GM12878 (cell line): Measurements from ENCODE around the gene SEMA5B. TPM values are rescaled to one million over a fixed set of nuclear protein-coding genes. Genes with fewer than 3 reads are reported as not detected.
A peak's percentile ranks its signal among the peaks of the same experiment; 100 is the strongest.

Experiments used
- ATAC-seq: fragments of 200-7000 bp; cut with Tn5 transposase; 3 replicates; pipeline ENCODE4 v1.9.1; 2020; ENCODE audit warnings: mild to moderate bottlenecking, moderate library complexity
- BruUV-seq: library from RNA; stranded (reverse); fragments of 400-500 nt; replicated peaks from 2 replicates; lab custom pipeline; 2021; lab: Mats Ljungman, UMichigan
- CTCF ChIA-PET: fragments of 300-600 bp; sonication (Branson Sonifier 250); formaldehyde crosslinking; extraction: SDS; loops from one replicate; lab custom pipeline; 2021; ENCODE audit warnings: inconsistent platforms; lab: Yijun Ruan, JAX
- POLR2A ChIA-PET: fragments of 350-600 bp; formaldehyde crosslinking; extraction: SDS; loops from one replicate; lab custom pipeline; 2021; ENCODE audit warnings: inconsistent platforms; lab: Charles Lee
- RAD21 ChIA-PET: fragments of 300-600 bp; sonication (Branson Sonifier 250); formaldehyde crosslinking; loops from one replicate; lab custom pipeline; 2023; ENCODE audit warnings: antibody characterized with exemption; ENCODE audit not compliant: unreplicated experiment; lab: Charles Lee
- SMC1A ChIA-PET: fragments of 300-600 bp; sonication (Branson Sonifier 250); formaldehyde crosslinking; loops from one replicate; lab custom pipeline; 2023; ENCODE audit not compliant: unreplicated experiment, uncharacterized antibody; lab: Charles Lee
- DNase-seq: peaks from one replicate; pipeline ENCODE4 v3.0.0-alpha.2; 2011; ENCODE audit warnings: low read depth, low spot score
- FAIRE-seq: peaks from 3 replicates; lab custom pipeline; 2011; peaks lifted over from hg19 to GRCh38; lab: Jason Lieb, UNC
- H2AFZ ChIP-seq: 2 replicates; pipeline ENCODE4 v1.6.0; 2011; ENCODE audit warnings: low read depth, low read length, control low read depth; ENCODE audit not compliant: control insufficient read depth
- H3K27ac ChIP-seq: 2 replicates; pipeline ENCODE4 v1.5.1; 2011; ENCODE audit warnings: control low read depth; ENCODE audit not compliant: control insufficient read depth, insufficient read depth
- H3K27me3 ChIP-seq, 2 experiments: replicated peaks in 1 of 2; 2 replicates each; pipeline versions ENCODE4 v1.6.0 to v1.6.1; 2011; ENCODE audit warnings: low read length in 1 of 2; ENCODE audit not compliant: control insufficient read depth in 2 of 2, insufficient read depth in 2 of 2
- H3K36me3 ChIP-seq, 2 experiments: 2 replicates each; pipeline ENCODE4 v1.5.1; 2011; ENCODE audit warnings: low read length in 1 of 2; ENCODE audit not compliant: control insufficient read depth in 2 of 2, insufficient read depth in 2 of 2
- H3K4me1 ChIP-seq: 2 replicates; pipeline ENCODE4 v1.6.1; 2011; ENCODE audit warnings: mild to moderate bottlenecking, low read length, moderate library complexity, mixed read lengths; ENCODE audit not compliant: control insufficient read depth, insufficient read depth
- H3K4me2 ChIP-seq: 2 replicates; pipeline ENCODE4 v1.6.0; 2011; ENCODE audit warnings: control low read depth; ENCODE audit not compliant: control insufficient read depth, insufficient read depth
- H3K4me3 ChIP-seq: fragments of 200-600 bp; sonication (generic); 2 replicates; pipeline ENCODE4 v1.5.1; 2016
- H3K79me2 ChIP-seq: 2 replicates; pipeline ENCODE4 v1.6.0; 2011; ENCODE audit warnings: low read length; ENCODE audit not compliant: control insufficient read depth, insufficient read depth
- H3K9ac ChIP-seq: 2 replicates; pipeline ENCODE4 v1.8.0; 2011; ENCODE audit warnings: low read length, control low read depth, mixed read lengths; ENCODE audit not compliant: control insufficient read depth, insufficient read depth
- H3K9me3 ChIP-seq: replicated peaks from 3 replicates; pipeline ENCODE4 v1.5.1; 2011; ENCODE audit warnings: mild to moderate bottlenecking, low read length; ENCODE audit not compliant: control insufficient read depth, insufficient read depth
- H4K20me1 ChIP-seq: 2 replicates; pipeline ENCODE4 v1.6.0; 2011; ENCODE audit not compliant: control insufficient read depth, insufficient read depth
- CREB1 ChIP-seq: IDR thresholded peaks from 2 replicates; pipeline ENCODE4 v1.6.1; 2012; ENCODE audit warnings: low read depth, mild to moderate bottlenecking, inconsistent platforms
- EED ChIP-seq: sonication (generic); IDR thresholded peaks from 2 replicates; pipeline ENCODE4 v1.6.1; 2016; ENCODE audit warnings: antibody characterized with exemption, low read depth
- EGR1 ChIP-seq, 2 experiments: IDR thresholded peaks; 1 replicate in 1 of 2; 2 replicates in 1 of 2; pipeline ENCODE4 v1.6.1; 2011 to 2012; ENCODE audit warnings: low read depth in 2 of 2, low read length in 2 of 2, borderline replicate concordance in 1 of 2, mild to moderate bottlenecking in 1 of 2, moderate library complexity in 1 of 2
- FOS ChIP-seq: IDR thresholded peaks from 3 replicates; pipeline ENCODE4 v1.6.1; 2011; ENCODE audit warnings: borderline replicate concordance; ENCODE audit not compliant: insufficient read length; ENCODE audit errors: extremely low read depth
- KAT2A ChIP-seq: conservative IDR thresholded peaks from 2 replicates; pipeline ENCODE4 v1.6.1; 2011; ENCODE audit warnings: low read depth, low read length; ENCODE audit not compliant: control insufficient read depth
- MTA3 ChIP-seq: IDR thresholded peaks from 2 replicates; pipeline ENCODE4 v1.6.1; 2012; ENCODE audit warnings: low read length, inconsistent platforms, borderline replicate concordance
- NR2C2 ChIP-seq: IDR thresholded peaks from 2 replicates; pipeline ENCODE4 v1.6.1; 2011; ENCODE audit warnings: borderline replicate concordance, low read depth; ENCODE audit not compliant: control insufficient read depth, insufficient read length
- RCOR1 ChIP-seq: conservative IDR thresholded peaks from 2 replicates; pipeline ENCODE4 v1.6.1; 2012; ENCODE audit warnings: low read depth, low read length, improper control_type of control experiment
- SPI1 ChIP-seq: IDR thresholded peaks from 2 replicates; pipeline ENCODE4 v1.6.1; 2011; ENCODE audit warnings: low read depth, mild to moderate bottlenecking, low read length, moderate library complexity, borderline replicate concordance; ENCODE audit not compliant: insufficient read depth
- TCF3 ChIP-seq: IDR thresholded peaks from 2 replicates; pipeline ENCODE4 v1.6.1; 2012; ENCODE audit warnings: low read depth, mild to moderate bottlenecking, low read length, borderline replicate concordance; ENCODE audit not compliant: insufficient read depth
- WGBS: methylation state at CpG from one replicate; pipeline ENCODE4 v1.1.6; 2016; ENCODE audit warnings: low lambda C conversion rate; ENCODE audit not compliant: insufficient replicate concordance, insufficient coverage; ENCODE audit errors: missing lambda C conversion rate; 5-methylcytosine and 5-hydroxymethylcytosine counted together
- in situ Hi-C: fragments of 300-500 bp; cut with MboI; formaldehyde crosslinking; loops from 9 replicates; pipeline ENCODE4 v1.14.3; 2018; ENCODE audit warnings: mixed read lengths
- intact Hi-C: fragments of 100-400 bp; cut with micrococcal nuclease; formaldehyde crosslinking; loops from one replicate; pipeline ENCODE4 v1.14.2; 2022; ENCODE audit not compliant: unreplicated experiment
- polyA plus RNA-seq, 11 experiments: library from polyadenylated mRNA; depleted of rRNA in 4 of 11; unstranded in 6 of 11; stranded (reverse) in 5 of 11; fragments of >200 nt; fragmentation: Nextera tagmentation in 4 of 11; fragmentation: Illumina TruSeq in 1 of 11; extraction: Ambion mirVana in 4 of 11; extraction: Trizol in 1 of 11; gene quantifications; 1 replicate in 1 of 11; 2 replicates in 10 of 11; pipeline versions ENCODE4 v1.2.1 to v1.2.3, GENCODE V29; 2011 to 2016; ENCODE audit warnings: inconsistent platforms in 2 of 11, missing spikeins in 2 of 11, low read depth in 1 of 11
- total RNA-seq, 4 experiments: library from RNA; depleted of rRNA in 3 of 4; stranded (reverse); fragments of >200 nt in 3 of 4; fragmentation: Illumina TruSeq in 1 of 4; extraction: Trizol in 1 of 4; gene quantifications; 2 replicates each; pipeline versions ENCODE4 v1.2.1 to v1.2.3, GENCODE V29; 2013 to 2021

Gene SEMA5B
- total and polyA plus RNA-seq, 10 of the 15 experiments (the other 5 are each of a cell fraction or from before 2014, with no cell fraction given), result 0.05 TPM; not detected in 9

DNA sequence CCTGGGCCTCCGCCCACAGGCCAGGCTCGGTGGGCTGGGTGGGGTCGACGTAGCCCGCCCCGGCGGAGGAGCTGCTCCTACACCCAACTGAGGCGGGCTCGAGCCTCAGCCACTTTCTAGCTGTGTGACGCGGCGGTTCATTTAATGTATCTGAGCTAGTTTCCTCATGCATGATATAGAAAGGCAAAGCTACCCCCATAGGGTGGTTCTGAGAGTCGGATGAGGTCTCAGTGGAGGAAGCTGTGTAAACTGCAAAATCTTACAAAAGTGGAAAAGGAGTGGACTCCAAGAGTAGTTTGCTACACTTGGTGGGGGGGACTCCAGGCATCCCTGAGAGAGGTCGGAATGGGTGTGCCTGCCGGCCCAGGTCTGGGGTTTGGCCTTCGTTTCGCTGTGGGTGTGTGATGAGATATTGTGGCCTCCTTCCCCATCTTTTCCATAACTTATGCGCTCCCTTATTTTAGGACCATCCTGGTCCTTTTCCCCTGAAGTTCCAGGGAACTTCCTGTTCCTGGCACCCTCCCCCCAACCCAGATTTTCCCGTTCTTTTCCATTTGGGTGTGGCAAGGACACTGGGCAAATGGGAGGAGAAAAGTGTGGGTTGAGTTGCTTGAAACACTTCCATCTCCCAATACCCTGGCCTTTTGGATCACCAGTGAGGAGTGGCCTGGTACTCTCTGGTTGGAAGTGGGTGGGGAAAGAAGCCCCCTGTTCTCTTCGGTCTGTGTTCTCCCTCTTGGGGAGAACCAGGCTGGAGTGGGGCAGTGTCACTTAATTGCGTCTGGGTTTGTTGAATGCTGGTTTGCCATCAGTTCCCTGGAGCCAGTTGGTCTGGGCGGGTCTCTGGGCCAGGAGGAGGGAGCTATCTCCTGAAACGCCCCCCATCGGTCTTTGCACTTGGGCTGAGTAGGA is 40.4 kb upstream of the SEMA5B start:
- 38% methylated on average over 24 of the region's 24 CpGs for WGBS
- Histone ChIP-seq H3K79me2 (peaks cover 40% of the 10 kb centered on the region), H4K20me1 (peaks cover 1% of the 10 kb centered on the region; the same call in 1 of the 2 replicates), H3K27me3 (no peaks in the 10 kb centered on the region; a peak in 1 of 4 replicates), H3K9ac (peak overlapping the region; percentile 72), H2AFZ (peak overlapping the region; percentile 80), H3K9me3 (no peaks in the 10 kb centered on the region), H3K36me3 (no peaks in the 10 kb centered on the region)
- POLR2A ChIA-PET, result interaction anchor here (1.0 to 2.3 kb wide), 4 partner anchors 12 to 134 kb away, joined by 3 to 8 read pairs (median 4); partner anchors contain the start of gene SEC22A
- FAIRE-seq, result peak; percentile 54
- in situ Hi-C loops, result no loop called here
- RAD21 ChIA-PET, result interaction anchor here (0.8 to 1.7 kb wide), 4 partner anchors 10 to 134 kb away, joined by 3 to 5 read pairs (median 3); partner anchors contain the start of genes SEC22A and SEMA5B
- no peak for DNase-seq
- ATAC-seq, result peak; percentile 59
- no peak for TF ChIP-seq MTA3
- TF ChIP-seq FOS, result no peak
- 0 out of 2 replicates have a peak, but pooled peaks have one; percentile 21 for TF ChIP-seq EED
- TF ChIP-seq KAT2A, result no peak
- TF ChIP-seq NR2C2, result no peak
- no peak for TF ChIP-seq TCF3
- 0 out of 2 replicates have a peak, but pooled peaks have one; percentile 15 for TF ChIP-seq CREB1
- no peak for TF ChIP-seq EGR1 (IDR thresholded peaks at IDR 0.05; ENCODE audit: borderline replicate concordance in 1 of 2, low read depth in 2 of 2, low read length in 2 of 2)
- TF ChIP-seq RCOR1, result no peak
- TF ChIP-seq SPI1, result no peak
- TF ChIP-seq, all 136 proteins: peak for 2
- intact Hi-C loops, result no loop called here
- H3K4me3 ChIP-seq, result peak overlapping the region; percentile 80
- peaks cover 12% of the 10 kb centered on the region for H3K4me1 ChIP-seq
- ChIA-PET SMC1A (interaction anchor here (0.6 to 2.7 kb wide), 3 partner anchors 11 to 19 kb away, joined by 3 to 12 read pairs (median 3); no protein-coding TSS in a partner anchor), CTCF (interaction anchor here (0.8 to 2.7 kb wide), 4 partner anchors 9 to 70 kb away, joined by 3 to 10 read pairs (median 4); no protein-coding TSS in a partner anchor)
- H3K4me2 ChIP-seq, result peak overlapping the region; percentile 97
- no TSS peak for BruUV-seq
- no peak overlapping the region for H3K27ac ChIP-seq
